Suprapubic skin (tissue), 4 donors: ENCODE results near the gene SPAG6.

ENCODE experiments used
- CTCF ChIP-seq, 2 donors: fragments of 200-600 bp in 1 of 2; fragments of 450-650 bp in 1 of 2; sonication (generic) in 1 of 2; IDR thresholded peaks; one replicate each; pipeline ENCODE4 v1.5.1; 2016 to 2019; ENCODE audit warnings: antibody characterized with exemption in 2 of 2, mild to moderate bottlenecking in 1 of 2, moderate library complexity in 1 of 2
- EP300 ChIP-seq: sonication (generic); formaldehyde crosslinking; IDR thresholded peaks from one replicate; pipeline ENCODE4 v1.6.1; 2017; ENCODE audit warnings: antibody characterized with exemption
- POLR2AphosphoS5 ChIP-seq, 3 donors: sonication (generic); formaldehyde crosslinking; IDR thresholded peaks; one replicate each; pipeline ENCODE4 v1.6.1; 2017; ENCODE audit warnings: antibody characterized with exemption in 3 of 3

- TF ChIP-seq EP300 (no peak), CTCF (IDR thresholded peaks at IDR 0.05) (no peak), POLR2AphosphoS5 (IDR thresholded peaks at IDR 0.05) (no peak)
Measured at GRCh38 chr10:22317771-22318565, 27.3 kb upstream of the SPAG6 start.
